Ureter (tissue), 1 donor: ENCODE results near the gene KIRREL3. TPM values are rescaled to one million over a fixed set of nuclear protein-coding genes. Genes with fewer than 3 reads are reported as not detected.

ENCODE experiments used
- DNase-seq: peaks from one replicate; pipeline ENCODE4 v3.0.0-alpha.2; 2020; ENCODE audit warnings: low spot score
- total RNA-seq: library from RNA; stranded (reverse); gene quantifications from one replicate; pipeline ENCODE4 v1.2.4, GENCODE V29; 2023
- donor health status: DM: yes; HTN: yes; CAD: no.

The KIRREL3 gene
- total RNA-seq, 1 donor from 2014 or later, result not detected

DNA sequence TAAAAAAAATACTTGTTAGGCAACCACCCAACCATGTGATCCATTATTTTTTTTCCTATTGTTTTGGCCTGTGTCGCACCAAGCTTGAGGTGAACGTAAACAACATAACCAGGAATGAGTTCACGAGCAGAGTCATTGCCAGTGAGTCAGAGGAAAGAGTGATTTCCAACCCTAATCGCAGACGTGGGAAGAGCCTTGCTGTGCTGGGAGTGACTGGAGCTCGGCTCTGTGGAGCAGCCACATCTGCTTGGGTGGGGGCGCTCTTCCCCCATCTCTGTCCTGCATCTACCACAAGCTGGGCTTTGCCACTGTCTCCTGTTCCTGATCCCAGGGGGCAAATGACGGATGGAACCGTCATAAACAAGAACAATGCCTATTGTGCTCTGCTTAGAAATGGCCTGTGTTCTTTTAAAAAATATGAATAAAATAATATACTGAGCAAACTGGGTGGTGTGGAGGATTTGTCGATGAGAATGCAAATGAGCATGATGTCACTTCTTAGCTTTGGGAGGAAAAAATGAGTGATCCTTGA lies 210.0 kb downstream of the KIRREL3 start:
- no peak for DNase-seq

DNA sequence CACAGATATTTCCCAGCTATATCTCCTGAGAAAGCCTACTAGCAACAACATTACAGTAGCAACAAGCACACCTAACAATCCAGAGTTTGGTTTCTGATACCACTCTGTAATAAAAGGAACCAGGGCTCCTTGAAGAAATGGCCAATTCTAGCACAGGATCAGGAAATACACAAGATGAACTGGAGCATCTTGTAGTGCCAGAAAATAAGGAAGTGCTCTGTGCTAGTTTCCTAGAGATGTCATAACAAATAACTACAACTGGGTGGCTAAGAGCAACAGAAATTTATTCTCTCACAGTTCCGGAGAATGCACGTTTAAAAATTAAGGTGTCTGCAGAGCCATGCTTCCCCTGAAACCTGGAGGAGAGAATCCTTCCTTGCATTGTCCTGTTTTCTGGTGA lies 217.8 kb downstream of the KIRREL3 start:
- no peak for DNase-seq

DNA sequence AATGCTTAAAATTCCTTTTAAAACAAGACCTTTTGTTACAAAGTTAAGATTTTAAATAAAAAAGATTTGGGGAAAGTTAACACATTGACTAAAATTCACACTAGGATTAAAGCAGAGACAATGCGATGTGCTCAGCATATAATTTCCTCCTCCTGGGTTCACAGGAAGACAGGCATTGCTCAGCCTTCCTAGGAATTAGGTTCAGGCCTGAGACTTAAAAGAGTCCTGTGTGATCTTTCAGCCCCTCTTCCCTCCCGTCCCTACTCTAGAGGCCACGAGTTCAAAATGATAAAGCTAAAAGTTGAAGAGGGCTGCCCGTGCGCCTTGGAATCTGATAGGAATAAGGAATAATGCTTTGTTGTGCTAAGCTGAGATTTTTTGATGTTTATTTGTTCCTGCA lies 218.6 kb downstream of the KIRREL3 start:
- no peak for DNase-seq

DNA sequence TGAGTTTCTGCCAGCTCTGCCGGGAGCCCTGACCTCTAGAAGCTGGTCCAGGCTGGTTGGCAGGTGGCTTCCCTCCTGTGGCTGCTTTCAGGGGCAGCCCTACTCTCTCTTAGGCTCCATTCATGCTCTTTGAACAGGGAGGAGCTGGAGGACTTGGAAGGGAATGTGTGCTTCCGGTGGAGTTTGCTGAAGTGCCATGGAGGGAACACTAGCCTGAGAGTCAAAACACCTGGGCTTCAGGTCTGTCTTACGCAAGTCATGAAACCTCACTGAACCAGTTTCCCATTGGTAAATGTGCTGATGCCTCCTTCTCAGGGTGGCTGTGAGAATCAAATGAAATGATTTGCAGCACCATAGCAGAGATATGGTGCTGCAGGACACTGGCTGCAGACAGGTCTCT lies 224.5 kb downstream of the KIRREL3 start:
- no peak for DNase-seq

DNA sequence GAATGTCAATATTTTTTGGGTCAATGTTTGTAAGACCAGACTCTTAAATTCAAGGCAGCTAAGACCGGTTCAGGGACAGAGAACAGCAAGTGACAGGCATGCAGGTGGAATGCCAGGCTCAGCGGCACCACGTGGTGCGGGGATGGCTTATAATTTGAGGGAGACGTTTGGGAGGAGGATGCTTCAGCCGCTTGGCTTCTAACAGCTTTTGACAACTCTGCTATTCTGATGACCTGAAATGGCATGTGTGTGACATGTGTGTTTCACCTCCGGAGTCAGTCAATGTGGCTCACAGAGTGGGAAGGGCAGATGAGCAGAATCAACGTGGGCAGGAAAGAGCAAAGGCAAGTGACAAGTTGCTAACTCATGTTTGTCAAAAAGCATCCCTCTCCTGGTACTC lies 228.3 kb downstream of the KIRREL3 start:
- DNase-seq, result no peak

DNA sequence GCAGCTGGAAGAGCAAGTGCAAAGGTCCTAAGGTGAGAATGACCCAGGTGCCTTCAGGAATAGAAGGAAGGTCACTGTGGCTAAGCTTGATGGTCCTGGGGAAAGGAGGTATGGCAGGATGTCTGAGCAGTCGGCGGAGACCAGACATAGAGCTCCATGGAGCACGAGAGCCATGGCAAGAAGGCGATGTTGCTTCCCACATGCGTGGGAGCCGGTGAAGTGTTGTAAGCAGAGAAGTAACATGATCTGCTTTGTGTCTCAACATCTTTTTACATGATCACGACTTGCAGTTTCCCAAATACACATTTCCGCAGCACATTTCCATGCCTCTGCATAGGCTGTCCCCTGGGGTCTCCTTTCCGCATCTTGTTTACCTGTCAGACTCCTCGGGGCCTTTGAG lies 231.9 kb downstream of the KIRREL3 start:
- DNase-seq, result no peak

DNA sequence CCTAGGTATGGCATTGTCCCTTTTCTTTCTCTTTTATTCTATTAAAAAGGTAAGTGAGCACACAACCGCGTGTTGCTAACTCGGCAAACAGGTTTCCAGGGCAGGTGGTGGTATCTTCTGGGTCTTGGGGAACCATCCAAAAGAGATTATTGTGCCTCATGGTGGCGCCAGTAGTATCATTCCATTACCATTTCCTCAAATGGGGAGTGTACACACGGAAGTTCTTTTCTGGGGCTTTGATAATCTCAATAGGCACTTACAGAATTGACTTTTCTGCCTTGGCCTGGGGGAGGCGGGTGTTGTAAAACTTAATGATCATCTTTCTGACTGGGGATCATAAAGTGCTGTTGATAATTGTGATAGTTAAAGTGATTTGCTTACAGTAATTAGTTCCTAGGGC lies 234.1 kb downstream of the KIRREL3 start:
- DNase-seq, result no peak

DNA sequence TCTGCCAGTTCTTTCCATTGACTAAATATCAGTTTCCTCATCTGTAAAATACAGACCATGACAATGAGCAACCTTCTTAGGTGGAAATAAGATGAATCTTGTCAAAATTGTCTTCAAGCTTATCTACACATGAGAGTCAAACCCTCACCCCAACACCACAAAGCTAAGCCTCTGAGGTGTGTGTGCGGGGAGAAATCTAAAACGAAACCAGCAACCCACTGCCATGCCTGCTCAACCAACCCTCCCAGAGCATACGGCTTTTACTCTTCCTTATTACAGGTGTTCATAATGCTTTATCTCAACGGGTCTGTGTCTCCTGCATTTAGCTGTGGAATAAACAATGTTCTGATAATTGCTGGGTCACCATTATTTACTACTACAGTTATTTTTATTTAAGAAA lies 235.4 kb downstream of the KIRREL3 start:
- DNase-seq, result no peak

DNA sequence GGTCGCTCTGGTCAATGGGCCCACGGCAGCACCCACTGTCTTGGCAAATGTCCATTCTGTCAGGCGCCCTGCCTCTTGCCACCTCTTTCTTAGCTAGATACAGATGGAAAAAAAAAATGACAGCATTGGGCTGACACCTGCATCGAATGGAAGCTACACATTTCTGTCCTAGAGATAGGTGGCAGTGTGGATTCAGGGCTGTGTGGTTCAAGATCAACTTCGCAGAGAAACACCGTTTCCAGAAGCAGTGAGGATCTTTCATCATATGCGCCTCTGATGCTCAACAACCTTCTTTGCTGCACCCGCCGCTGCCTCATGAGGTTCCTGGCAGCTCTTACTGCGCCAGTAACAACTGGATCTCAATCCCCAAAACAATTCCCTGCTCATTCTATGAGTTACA lies 236.3 kb downstream of the KIRREL3 start:
- no peak for DNase-seq

DNA sequence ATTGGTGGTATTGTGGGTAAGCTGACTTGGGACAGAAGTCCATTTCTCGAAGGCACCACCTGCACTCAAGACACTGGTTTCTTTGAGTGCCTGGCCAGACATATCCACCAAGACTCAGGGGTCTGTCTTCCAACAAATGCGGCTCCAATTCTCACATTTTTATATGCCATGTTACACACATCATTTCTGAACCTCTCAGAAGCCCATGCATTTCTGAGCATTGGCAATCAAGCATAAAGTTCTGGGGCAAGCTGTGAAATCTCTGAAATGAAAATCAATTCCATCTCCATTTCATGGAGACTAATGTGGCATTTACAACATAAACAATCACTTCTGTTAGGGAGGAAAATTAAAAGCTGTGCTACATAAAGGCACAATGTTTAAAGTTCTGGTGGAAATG lies 243.7 kb downstream of the KIRREL3 start:
- no peak for DNase-seq

DNA sequence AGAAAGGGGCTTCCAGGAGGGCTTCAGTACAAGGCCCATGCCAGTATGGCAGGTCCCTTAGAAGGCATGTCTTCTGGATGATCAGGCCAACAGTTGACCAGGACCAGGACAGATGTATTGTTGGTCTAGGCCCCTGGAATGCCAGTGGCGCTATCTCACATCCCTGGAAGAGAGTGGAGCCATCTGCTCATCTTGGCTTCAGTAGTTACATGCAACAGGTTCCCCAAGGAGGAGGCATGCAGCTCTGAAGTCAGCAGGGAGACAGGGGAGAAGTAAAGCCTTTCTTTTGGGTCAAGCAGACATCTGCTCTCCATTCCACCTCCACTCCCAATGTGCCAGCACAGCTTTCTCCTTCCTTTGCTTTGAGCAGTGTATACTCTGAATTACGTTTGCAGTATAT lies 244.1 kb downstream of the KIRREL3 start:
- DNase-seq, result no peak

DNA sequence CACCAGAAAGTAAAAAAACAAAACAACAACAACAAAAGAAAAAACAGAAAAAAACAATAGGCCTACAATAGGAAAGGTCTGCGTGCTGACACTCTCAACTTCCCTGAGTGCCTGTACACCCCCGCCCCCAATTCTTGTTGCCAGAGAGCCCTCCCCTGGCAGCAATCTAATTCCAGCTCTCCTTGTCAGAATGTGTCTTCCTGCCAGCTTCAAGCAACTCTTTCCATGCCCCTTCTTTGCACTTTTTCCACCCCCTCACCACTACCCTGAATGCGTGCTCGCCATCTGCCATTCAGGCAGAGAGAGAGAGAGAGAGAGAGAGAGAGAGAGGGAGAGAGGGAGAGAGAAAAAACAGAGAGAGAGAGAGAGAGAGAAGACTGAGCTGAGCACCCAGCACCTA lies 245.0 kb downstream of the KIRREL3 start:
- no peak for DNase-seq

DNA sequence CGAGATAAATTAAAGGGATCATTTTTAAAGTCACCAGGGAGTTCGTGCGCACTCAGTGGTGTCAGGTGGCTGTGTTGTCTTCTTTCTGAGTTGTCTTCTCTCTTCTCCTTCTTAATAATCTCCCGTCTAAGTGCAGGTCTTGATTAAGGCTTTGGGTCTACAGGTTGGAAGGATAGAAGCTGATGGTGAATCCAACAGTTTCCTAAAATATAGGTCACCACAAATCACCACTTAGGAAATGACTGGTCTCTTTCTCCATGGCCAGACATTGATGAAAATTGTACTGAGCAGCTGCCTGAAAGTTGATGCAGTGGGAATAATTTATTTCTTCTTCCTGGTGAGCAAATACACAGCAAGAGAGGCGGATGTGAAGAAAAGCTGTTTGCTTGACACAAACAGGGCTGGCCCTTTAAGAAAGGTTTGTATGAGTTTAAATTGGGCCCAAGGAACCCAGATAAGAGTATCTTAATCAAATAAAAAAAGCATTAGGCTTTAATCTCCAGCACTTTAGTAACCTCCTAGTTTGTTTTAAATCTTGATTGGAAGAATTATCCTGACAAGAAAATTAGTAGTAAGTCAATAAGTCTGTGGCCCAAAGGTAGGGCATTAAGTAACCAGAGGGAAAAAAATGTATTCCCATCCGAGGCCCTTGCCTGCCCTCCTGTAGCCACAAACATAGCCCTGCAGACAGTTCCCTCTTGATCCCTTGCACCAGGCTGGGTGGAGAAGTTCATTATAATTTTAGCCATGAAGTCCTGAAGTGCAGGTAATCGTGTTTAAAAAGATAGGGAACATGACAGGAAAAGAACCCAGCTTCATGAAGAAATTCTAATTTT lies 245.8 kb downstream of the KIRREL3 start:
- DNase-seq, result no peak

DNA sequence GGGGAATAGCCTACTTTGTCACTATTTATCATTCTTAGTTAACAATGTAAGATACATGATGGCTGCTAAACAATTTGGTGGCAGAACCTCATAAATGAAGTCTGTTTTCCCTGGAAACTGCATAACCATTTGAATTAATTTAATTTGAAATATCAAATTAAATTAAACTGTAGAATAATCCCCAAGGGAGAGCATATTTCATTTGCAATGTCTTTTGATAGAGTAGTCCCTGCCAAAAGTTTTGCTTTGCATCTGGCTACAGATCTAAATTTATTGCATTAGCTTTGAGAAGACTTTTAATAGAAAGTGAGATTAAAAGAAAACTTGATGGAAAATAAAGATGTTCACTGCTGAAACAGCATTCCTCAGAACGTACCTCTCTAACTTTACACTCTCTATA lies 246.6 kb downstream of the KIRREL3 start:
- no peak for DNase-seq

DNA sequence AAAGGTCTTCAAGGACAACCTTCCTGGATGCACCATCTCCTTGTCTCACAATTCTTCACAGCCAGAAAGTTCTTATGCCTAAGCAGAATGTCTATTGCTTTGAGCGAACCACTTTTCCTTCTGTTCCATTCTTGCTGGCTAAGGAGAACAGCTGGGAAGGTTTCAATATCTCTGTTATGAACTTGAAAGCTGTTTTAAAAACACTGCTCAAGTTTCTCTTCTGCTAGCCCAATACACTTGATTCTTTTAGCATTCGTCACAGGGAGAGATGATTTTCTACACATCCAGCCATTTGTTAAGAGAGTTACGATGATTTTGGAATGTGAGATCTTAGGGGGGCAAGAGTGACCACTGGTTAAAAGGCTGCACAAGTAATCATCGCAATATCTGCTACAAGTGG lies 249.3 kb downstream of the KIRREL3 start:
- DNase-seq, result no peak

DNA sequence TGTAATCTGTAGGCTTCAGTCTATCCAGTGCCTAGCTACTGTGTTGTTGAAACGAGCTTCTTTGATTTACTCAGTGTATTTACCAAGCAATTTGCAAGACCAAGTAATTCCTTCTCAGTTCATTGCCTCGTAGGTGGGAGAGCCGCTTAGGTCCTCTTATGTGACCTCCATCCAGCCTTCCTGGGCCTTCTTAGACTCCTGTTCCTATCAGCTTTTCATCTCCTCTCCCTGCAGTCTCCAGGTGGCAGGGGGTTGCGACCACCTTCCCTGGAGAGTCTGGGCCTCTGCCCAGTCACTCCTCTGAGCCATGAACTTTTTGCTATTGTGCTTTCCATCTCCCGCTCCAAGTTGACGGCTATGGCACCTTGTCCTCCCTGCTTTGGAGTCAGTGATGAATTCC lies 251.8 kb downstream of the KIRREL3 start:
- DNase-seq, result no peak

DNA sequence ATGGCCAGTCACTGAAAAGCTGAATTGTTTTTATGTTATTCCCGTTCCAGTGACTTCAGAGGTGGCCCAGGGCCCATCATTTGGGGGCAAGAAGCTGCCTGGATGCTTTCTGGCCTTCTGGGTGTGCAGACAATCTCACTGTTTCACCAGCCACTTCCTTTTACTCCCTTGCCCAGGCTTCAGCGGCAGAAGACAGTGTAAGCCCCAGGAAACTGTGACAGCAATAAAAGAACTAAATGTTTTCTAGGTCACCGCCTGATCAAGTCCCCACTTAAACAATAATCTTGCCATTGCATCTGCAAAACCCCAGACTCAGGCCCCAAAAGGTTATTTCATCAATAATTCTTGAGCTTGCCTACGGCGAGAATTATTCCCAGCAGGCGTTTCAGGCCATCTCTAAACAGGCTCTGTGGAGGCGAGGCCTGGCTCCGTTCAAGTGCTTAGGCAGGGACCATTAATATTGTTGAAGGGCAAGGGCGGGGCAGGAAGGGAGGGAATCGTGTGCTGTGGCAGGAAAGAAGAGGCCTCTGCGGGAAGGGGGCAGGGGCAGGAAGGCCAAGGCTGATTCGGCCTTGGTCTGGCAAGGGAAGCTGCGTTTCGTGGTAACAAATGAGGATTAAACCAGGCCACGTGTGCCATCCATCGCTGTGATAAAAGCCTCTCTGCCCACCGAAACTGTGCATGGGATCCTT lies 252.3 kb downstream of the KIRREL3 start:
- DNase-seq, result no peak

DNA sequence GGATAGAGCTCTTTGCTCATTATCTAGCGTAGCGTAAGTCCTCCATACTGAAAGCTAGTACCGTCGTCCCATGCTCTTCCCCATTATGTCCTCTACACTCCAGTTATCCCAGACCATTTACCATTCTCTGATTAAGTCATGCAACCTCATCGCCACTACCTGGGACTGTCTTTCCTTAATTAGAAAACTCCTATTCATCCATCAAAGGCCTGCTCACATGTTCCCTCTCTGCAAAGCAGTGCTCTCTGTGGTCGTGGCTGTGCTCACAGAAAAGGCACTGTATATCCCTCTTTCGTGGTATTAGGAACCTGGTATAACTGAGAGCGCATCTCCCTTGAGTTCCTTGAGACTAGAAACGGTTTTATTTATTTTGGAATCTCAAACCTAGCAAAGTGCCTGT lies 253.3 kb downstream of the KIRREL3 start:
- DNase-seq, result no peak

DNA sequence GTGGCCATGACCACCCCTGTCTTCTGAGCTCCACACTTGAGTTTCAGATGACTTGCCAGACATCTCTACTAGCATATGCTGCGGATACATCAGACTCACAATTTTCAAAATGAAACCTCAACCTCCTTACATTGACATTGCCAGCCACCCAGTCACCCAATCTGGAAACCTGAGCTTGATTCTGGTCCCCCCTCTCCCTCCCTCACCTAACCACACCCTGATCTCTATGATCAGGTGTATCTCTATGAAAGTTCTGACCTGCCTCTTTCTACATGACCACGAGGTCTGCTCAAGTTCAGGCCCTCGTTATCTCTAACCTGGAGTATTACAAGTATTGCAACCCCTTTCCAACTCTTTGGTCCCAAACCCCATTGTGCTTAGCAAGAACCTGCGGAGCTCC lies 254.1 kb downstream of the KIRREL3 start:
- DNase-seq, result no peak

DNA sequence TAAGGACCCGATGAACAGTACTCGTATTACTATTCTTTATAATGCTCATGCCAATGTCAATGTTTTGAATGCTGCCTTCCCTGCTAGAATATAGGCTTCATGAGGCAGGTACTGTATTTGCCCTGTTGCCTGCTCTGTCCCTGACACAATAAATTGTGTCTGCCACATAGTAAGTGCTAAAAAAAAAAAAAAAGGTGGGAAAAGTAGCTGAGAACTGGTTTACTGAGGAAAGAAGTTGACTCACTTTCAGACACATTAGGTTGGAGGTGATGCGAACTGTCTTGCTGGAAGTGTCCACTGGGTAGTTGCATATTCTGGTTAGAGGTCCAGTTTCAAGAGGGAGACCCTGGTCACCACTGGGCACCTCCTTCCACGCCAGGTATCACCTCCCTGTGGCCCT lies 255.9 kb downstream of the KIRREL3 start:
- no peak for DNase-seq

DNA sequence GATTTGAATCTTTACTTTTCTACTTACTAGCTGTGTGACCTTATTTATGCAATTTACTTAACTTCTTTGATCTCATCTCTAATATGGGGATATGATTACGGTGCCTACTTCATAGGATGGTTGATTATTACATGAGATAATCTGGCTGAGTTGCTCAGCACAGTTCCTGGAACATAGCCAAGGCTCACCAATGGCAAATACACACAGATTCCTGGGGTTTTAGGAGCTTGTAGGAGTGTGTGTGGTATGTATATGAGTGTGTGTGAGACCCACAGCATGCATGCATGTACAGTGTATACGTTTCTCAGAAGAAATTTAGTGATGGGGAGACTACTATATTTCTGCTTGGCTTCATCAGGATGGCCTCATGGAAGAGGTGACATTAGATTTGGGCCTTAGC lies 256.9 kb downstream of the KIRREL3 start:
- DNase-seq, result no peak

DNA sequence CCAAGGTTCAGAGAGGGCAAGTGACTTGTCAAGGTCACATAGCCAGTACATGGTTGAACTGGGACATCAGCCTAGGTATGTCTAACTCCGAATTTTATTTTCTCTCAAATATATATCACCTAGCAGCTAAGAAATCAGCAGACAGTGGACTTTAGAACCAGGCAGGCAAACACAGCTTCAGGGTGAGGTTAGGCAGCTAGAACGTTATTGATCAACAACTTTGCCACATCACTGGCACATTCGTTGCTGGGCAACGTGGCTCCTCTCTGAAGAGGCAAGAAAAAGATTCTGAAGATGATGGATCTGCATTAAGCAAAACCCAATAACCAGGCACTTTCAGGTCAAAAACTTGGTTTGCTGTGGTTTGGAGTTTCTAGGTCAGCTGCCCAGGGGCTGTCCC lies 258.0 kb downstream of the KIRREL3 start:
- DNase-seq, result no peak

DNA sequence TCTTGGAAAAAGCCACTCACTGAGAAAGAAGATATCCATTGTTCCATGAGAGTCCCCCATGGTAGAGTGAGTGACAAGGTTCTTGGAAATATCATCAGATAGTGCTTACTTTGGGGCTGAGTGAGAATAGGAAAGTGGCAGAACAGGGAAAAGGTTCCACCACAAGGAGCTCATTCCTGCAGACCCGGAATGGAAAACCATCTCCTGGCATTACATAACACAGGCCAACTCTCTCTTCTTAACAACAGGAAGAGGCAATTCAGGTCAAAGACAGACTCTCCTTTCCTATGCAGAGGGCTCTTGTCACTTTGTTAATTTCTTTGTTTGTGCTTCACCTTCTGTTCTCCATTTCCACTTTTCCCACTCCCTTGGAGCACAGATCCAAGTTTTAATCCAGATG lies 259.7 kb downstream of the KIRREL3 start:
- DNase-seq, result no peak
